HUDEP-2 (cell line): ENCODE results near the gene NIT1.

Source experiments
- DNase-seq, 76 experiments: peaks; one replicate each; lab custom pipeline; 2025; ENCODE audit not compliant: unreplicated experiment in 76 of 76; lab: John Stamatoyannopoulos, UW

The NIT1 gene

GRCh38 chr1:161117759-161118581 lies at the start of gene NIT1, which contains the start of gene PFDN2:
Gene NIT1 (plus strand): TSS chr1:161118105. CDS start chr1:161118177, 72 bp downstream.
Gene PFDN2 (minus strand): TSS chr1:161118037. CDS start chr1:161118026, 11 bp downstream.
- DNase-seq = peak in 71 of 76 experiments; percentile 12 to 85 (median 61)

GRCh38 chr1:161068306-161069234 lies 49.3 kb upstream of the NIT1 start:
- peak in 18 of 76 experiments; percentile 2 to 36 (median 20) for DNase-seq

GRCh38 chr1:161069241-161069640 lies 48.7 kb upstream of the NIT1 start:
- DNase-seq = no peak

GRCh38 chr1:161069731-161070270 lies 48.1 kb upstream of the NIT1 start, which contains the start of gene ARHGAP30:
Gene ARHGAP30 (minus strand): TSS chr1:161069891. CDS start chr1:161069624, 267 bp downstream.
- DNase-seq = peak in 1 of 76 experiments; percentile 24

GRCh38 chr1:161070761-161071160 lies 47.1 kb upstream of the NIT1 start:
- no peak for DNase-seq

- peak in 48 of 76 experiments; percentile 5 to 63 (median 30) for DNase-seq
Observed at GRCh38 chr1:161071886-161072371, 46.0 kb upstream of the NIT1 start.

- no peak for DNase-seq
Observed at GRCh38 chr1:161072751-161073449, 45.0 kb upstream of the NIT1 start.

GRCh38 chr1:161073474-161074121 lies 44.3 kb upstream of the NIT1 start:
- peak in 1 of 76 experiments; percentile 2 for DNase-seq

GRCh38 chr1:161074676-161075368 lies 43.1 kb upstream of the NIT1 start:
- DNase-seq = peak in 1 of 76 experiments; percentile 9

GRCh38 chr1:161076410-161076809 lies 41.5 kb upstream of the NIT1 start:
- DNase-seq = no peak

GRCh38 chr1:161077426-161077825 lies 40.5 kb upstream of the NIT1 start:
- DNase-seq = no peak

- no peak for DNase-seq
Observed at GRCh38 chr1:161079436-161080110, 38.3 kb upstream of the NIT1 start.

GRCh38 chr1:161080441-161081405 lies 37.2 kb upstream of the NIT1 start:
- no peak for DNase-seq

- DNase-seq = no peak
Observed at GRCh38 chr1:161081519-161081918, 36.4 kb upstream of the NIT1 start.

- no peak for DNase-seq
Observed at GRCh38 chr1:161082483-161082882, 35.4 kb upstream of the NIT1 start.

GRCh38 chr1:161082996-161083747 lies 34.7 kb upstream of the NIT1 start:
- DNase-seq = peak in 23 of 76 experiments; percentile 2 to 54 (median 32)
